ENCODE measurements around the gene PSMA7.

DNA sequence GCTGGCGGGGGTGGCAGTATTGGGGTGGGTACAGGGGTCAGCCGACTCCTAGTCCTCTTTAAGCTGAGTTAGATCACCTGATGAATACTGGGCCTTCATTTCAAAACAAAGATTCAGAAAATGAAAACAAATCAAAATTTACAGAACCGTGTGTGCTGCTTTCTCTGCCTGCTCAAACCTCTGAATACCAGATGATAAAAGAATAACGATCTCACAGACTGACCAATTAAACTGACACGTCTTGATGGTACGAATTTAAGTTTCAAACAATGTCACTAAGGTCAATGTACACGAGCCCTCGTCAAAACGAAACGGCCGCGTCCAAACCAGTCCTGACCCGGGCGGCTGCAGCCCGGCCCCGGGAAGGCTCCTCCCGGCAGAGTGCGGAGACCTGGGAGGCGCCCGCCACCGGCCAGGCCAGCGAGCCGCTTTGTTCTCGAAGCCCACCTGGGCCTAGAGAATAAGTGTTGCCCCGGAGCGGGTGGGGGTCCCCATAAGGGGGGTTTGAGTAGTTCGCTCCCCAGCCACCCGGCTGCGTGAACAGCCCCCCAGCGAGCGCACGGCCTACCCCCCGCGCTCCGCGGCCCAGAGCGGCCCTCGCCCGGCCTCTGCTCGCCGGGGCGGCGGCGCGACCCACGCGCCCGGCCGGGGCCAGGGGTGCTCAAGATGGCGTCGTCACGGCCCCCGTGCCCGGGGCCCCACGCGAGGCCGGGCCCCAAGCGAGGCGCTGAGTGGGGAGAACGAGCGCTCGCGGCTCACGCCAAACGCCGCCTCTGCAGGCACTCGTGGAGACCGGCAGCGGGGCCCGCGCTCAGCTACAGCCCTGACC is 728 bp downstream of the PSMA7 start:
- TF ChIP-seq, protein P1, sequence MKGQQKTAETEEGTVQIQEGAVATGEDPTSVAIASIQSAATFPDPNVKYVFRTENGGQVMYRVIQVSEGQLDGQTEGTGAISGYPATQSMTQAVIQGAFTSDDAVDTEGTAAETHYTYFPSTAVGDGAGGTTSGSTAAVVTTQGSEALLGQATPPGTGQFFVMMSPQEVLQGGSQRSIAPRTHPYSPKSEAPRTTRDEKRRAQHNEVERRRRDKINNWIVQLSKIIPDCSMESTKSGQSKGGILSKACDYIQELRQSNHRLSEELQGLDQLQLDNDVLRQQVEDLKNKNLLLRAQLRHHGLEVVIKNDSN (IDR thresholded peaks at IDR 0.05; ENCODE audit: borderline replicate concordance, low read depth): no peak
- TF ChIP-seq EP300 (IDR thresholded peaks at IDR 0.05; ENCODE audit: borderline replicate concordance in 1 of 2, low read depth in 1 of 2, low read length in 1 of 2) (no peak), TAF1 (IDR thresholded peaks at IDR 0.05; ENCODE audit: borderline replicate concordance, low read depth, low read length) (no peak)
